Uterus (tissue), 4 donors: ENCODE results near the gene CSNK2A1. TPM values are rescaled to one million over a fixed set of nuclear protein-coding genes. Genes with fewer than 3 reads are reported as not detected.

Experiments used
- DNase-seq, 2 donors: peaks; one replicate each; pipeline ENCODE4 v3.0.0-alpha.2; 2019 to 2020
- H3K27ac ChIP-seq, 2 donors: fragments of 200-600 bp; sonication (generic); 1 replicate in 1 of 2; 2 replicates in 1 of 2; pipeline ENCODE4 v1.5.1; 2016 to 2018
- H3K27me3 ChIP-seq, 2 donors: fragments of 200-600 bp; sonication (generic); one replicate each; pipeline ENCODE4 v1.5.1; 2018 to 2019; ENCODE audit warnings: control low read depth in 1 of 2
- H3K36me3 ChIP-seq, 2 donors: fragments of 200-600 bp; sonication (generic); one replicate each; pipeline ENCODE4 v1.5.1; 2019; ENCODE audit warnings: control low read depth in 1 of 2
- H3K4me1 ChIP-seq, 2 donors: fragments of 200-600 bp; sonication (generic); one replicate each; pipeline ENCODE4 v1.5.1; 2018 to 2019; ENCODE audit warnings: control low read depth in 1 of 2
- H3K4me3 ChIP-seq, 2 donors: fragments of 200-600 bp; sonication (generic); 1 replicate in 1 of 2; 2 replicates in 1 of 2; pipeline ENCODE4 v1.5.1; 2018 to 2019; ENCODE audit warnings: mild to moderate bottlenecking in 1 of 2
- H3K9me3 ChIP-seq, 2 donors: fragments of 200-600 bp; sonication (generic); one replicate each; pipeline ENCODE4 v1.5.1; 2019; ENCODE audit warnings: control low read depth in 1 of 2
- POLR2A ChIP-seq, 2 donors: fragments of 450-650 bp; IDR thresholded peaks; one replicate each; pipeline ENCODE4 v1.6.1; 2016; ENCODE audit warnings: antibody characterized with exemption in 2 of 2, mild to moderate bottlenecking in 1 of 2, moderate library complexity in 1 of 2
- intact Hi-C: fragments of 100-400 bp; cut with DNase I; formaldehyde crosslinking; loops from one replicate; pipeline ENCODE4 v1.15.1; 2023; ENCODE audit warnings: low total_unique reads
- total RNA-seq, 4 donors: library from RNA; depleted of rRNA in 3 of 4; stranded (reverse); fragments of >200 nt in 3 of 4; gene quantifications; one replicate each; pipeline versions ENCODE4 v1.1.0 to v1.2.4, GENCODE V29; 2014 to 2023
- TF ChIP-seq, protein P1 (sequence below), 4 experiments: fragments of 200-600 bp in 2 of 4; fragments of 450-650 bp in 2 of 4; sonication (generic) in 2 of 4; IDR thresholded peaks; one replicate each; pipeline ENCODE4 v1.5.1; 2016 to 2019; ENCODE audit warnings: antibody characterized with exemption in 4 of 4, mild to moderate bottlenecking in 2 of 4, moderate library complexity in 1 of 4
- donor health status: DM: yes; HTN: yes; CAD: no.

CSNK2A1 gene
- total RNA-seq, 4 donors from 2014 or later, result 48.2 to 207 (median 85.8) TPM

GRCh38 chr20:431012-431904 lies 112.3 kb downstream of the CSNK2A1 start:
- intact Hi-C loops, result no loop called here
- Histone ChIP-seq H3K9me3 (no peaks in the 10 kb centered on the region), H3K4me1 (no peaks in the 10 kb centered on the region), H3K27ac (no peak overlapping the region), H3K27me3 (no peaks in the 10 kb centered on the region), H3K36me3 (no peaks in the 10 kb centered on the region), H3K4me3 (no peak overlapping the region)
- peak in 1 of 2 donors; percentile 35 for DNase-seq
- TF ChIP-seq POLR2A (IDR thresholded peaks at IDR 0.05), result no peak
- TF ChIP-seq, protein P1, sequence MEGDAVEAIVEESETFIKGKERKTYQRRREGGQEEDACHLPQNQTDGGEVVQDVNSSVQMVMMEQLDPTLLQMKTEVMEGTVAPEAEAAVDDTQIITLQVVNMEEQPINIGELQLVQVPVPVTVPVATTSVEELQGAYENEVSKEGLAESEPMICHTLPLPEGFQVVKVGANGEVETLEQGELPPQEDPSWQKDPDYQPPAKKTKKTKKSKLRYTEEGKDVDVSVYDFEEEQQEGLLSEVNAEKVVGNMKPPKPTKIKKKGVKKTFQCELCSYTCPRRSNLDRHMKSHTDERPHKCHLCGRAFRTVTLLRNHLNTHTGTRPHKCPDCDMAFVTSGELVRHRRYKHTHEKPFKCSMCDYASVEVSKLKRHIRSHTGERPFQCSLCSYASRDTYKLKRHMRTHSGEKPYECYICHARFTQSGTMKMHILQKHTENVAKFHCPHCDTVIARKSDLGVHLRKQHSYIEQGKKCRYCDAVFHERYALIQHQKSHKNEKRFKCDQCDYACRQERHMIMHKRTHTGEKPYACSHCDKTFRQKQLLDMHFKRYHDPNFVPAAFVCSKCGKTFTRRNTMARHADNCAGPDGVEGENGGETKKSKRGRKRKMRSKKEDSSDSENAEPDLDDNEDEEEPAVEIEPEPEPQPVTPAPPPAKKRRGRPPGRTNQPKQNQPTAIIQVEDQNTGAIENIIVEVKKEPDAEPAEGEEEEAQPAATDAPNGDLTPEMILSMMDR (IDR thresholded peaks at IDR 0.05), result peak; percentile 18 to 54 (median 43)

DNA sequence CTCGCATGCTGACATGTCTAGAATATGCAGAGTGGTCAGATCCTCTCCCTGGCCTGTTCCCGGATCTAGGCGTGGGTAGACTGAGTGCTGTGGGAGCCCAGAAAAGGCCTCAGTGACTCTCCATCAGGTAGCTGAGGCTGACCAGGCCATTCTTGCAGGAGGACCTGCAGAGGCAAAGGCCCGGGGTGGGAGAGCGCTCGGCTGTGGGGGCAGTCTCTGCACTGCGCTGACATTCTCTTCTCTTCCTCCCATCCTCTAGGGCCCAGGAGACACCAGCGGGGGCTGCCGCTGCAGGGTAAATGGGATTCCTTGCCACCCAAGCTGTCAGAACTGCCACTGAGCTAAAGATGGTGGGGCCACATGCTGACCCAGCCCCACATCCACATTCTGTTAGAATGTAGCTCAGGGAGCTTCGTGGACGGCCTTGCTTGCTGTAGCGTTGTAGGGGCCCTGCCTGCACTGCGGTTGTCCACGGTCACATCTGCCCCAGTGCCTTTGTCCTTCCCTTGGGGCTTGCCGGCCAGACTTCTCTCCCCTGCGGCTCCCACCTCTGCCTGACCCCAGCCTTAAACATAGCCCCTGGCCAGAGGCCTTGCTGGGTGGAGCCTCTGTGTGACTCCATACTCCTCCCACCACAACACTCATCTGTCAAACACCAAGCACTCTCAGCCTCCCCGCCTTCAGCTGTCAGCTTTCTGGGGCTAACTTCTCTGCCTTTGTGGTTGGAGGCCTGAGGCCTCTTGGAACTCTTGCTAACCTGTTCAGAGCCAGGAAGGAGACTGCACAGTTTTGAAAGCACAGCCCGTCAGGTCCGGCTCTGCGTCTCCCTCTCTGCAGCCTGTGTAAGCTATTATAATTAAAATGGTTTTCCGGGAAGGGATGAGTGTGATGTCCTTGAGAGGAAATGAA lies 113.2 kb downstream of the CSNK2A1 start:
- no peaks in the 10 kb centered on the region for H3K27me3 ChIP-seq
- no peaks in the 10 kb centered on the region for H3K4me1 ChIP-seq
- DNase-seq, result no peak
- no peak for TF ChIP-seq POLR2A (IDR thresholded peaks at IDR 0.05)
- TF ChIP-seq, protein P1 (IDR thresholded peaks at IDR 0.05), result no peak
- H3K9me3 ChIP-seq, result no peaks in the 10 kb centered on the region
- intact Hi-C loops, result no loop called here
- no peak overlapping the region for H3K27ac ChIP-seq
- H3K4me3 ChIP-seq, result no peak overlapping the region
- H3K36me3 ChIP-seq, result no peaks in the 10 kb centered on the region

DNA sequence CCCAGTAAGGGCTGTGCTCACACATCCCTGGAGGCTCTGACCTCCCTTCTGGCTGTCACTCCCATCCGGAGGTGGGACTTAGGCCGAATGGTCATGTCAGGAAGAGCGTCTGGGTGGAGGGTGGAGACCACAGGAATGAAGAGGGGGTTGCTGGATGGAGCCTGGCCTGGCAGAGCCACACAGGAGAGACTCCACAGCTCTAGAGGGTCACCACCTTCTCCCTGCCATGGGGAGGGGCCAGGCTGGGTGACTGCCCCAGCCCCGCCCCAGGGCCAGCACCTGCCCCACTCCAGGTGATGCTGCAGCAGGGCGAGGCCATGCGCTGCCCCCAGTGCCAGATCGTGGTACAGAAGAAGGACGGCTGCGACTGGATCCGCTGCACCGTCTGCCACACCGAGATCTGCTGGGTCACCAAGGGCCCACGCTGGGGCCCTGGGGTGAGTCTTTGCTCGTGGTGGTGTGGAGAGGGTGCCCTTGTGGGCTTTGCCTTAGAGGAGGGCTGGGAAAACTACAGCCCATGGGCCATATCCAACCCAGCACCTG lies 114.9 kb downstream of the CSNK2A1 start:
- intact Hi-C loops, result no loop called here
- DNase-seq, result no peak
- no peaks in the 10 kb centered on the region for H3K4me1 ChIP-seq
- no peaks in the 10 kb centered on the region for H3K9me3 ChIP-seq
- TF ChIP-seq, protein P1 (IDR thresholded peaks at IDR 0.05), result no peak
- no peak for TF ChIP-seq POLR2A (IDR thresholded peaks at IDR 0.05)
- no peaks in the 10 kb centered on the region for H3K27me3 ChIP-seq
- no peak overlapping the region for H3K4me3 ChIP-seq
- H3K27ac ChIP-seq, result no peak overlapping the region
- H3K36me3 ChIP-seq, result no peaks in the 10 kb centered on the region

DNA sequence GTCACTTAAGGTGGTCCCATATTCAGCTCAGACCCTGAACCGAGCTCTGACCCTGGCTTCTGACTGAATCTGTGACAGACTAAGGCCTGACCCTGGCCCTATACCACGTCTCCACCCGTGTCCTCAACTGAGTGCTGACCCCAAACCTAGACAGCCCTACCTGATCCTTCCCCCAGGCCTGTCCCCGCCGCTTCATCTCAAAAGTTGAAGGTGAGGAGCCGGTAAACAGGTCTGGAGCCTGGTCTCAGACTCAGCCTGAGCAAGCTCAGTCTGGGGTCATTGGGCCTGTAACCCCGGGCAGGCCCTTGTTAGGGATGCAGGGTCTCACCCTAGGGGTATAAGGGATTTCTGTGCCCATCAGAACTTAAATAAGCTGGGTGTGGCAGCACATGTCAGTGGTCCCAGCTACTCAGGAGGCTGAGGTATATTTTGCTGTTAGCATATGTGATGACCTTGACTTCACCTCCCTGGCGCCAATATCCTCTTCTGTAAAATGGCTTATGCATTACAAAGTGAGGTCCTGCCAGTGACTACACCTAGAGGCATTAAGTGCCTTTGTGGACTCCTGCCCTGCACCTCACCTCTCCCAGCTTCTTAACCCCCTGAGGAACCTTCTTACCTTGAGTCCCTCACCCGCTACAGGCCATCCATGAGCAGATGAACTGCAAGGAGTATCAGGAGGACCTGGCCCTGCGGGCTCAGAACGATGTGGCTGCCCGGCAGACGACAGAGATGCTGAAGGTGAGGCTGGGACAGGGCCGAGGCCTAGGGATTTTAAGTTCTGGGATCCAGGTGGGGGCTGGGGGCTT lies 115.5 kb downstream of the CSNK2A1 start:
- H3K4me3 ChIP-seq, result no peak overlapping the region
- DNase-seq, result no peak
- TF ChIP-seq POLR2A (IDR thresholded peaks at IDR 0.05), result no peak
- TF ChIP-seq, protein P1 (IDR thresholded peaks at IDR 0.05), result no peak
- no peaks in the 10 kb centered on the region for H3K9me3 ChIP-seq
- intact Hi-C loops, result no loop called here
- H3K36me3 ChIP-seq, result no peaks in the 10 kb centered on the region
- no peaks in the 10 kb centered on the region for H3K27me3 ChIP-seq
- H3K27ac ChIP-seq, result no peak overlapping the region
- H3K4me1 ChIP-seq, result no peaks in the 10 kb centered on the region
